GM18502 (cell line): ENCODE results near the gene SECTM1.

Experiments used
- ATAC-seq: cut with Tn5 transposase; IDR thresholded peaks from one replicate; pipeline ENCODE4 v1.9.1; 2021; ENCODE audit warnings: mild to moderate bottlenecking; ENCODE audit not compliant: unreplicated experiment, poor library complexity

SECTM1 gene

DNA sequence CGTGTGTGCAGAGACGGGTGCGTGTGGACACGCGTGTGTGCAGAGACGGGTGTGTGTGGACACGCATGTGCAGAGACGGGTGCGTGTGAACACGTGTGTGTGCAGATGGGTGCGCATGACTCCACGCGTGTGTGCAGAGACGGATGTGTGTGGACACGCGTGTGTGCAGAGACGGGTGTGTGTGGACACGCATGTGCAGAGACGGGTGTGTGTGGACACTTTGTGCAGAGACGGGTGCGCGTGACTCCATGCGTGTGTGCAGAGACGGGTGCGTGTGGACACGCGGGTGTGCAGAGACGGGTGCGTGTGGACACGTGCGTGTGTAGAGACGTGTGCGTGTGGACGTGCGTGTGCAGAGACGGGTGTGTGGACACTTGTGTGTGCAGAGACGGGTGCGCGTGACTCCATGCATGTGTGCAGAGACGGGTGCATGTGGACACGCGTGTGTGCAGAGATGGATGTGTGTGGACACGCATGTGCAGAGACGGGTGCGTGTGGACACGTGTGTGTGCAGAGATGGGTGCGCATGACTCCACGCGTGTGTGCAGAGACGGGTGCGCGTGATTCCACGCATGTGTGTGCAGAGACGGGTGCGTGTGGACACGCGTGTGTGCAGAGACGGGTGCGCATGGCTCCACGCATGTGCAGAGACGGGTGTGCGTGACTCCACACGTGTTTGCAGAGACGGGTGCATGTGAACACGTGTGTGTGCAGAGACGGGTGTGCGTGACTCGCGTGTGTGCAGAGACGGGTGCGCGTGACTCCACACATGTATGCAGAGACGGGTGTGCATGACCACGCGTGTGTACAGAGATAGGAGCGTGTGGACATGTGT is 14.6 kb downstream of the SECTM1 start:
- ATAC-seq: no peak

DNA sequence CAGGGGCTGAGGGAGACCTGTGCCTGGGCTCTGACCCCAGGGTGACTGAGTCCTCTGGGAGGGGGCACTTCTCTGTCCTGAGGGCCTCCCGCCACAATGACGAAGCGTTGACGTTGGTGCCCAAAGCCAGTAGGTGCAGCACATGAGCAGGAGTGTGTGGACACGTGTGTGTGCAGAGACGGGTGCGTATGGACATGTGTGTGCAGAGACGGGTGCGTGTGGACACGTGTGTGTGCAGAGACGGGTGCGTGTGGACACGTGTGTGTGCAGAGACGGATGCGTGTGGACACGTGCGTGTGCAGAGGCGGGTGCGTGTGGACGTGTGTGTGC is 15.4 kb downstream of the SECTM1 start:
- ATAC-seq: no peak

- ATAC-seq: no peak
These were observed 16.0 kb downstream of the SECTM1 start, which contains the start of gene CD7 for GRCh38 chr17:82317394-82318168. CD7 (minus strand) TSS chr17:82317608; CDS start chr17:82317495, 113 bp downstream.

GRCh38 chr17:82316651-82317393 is 16.7 kb downstream of the SECTM1 start:
- ATAC-seq: no peak

- no peak for ATAC-seq
These were observed 17.7 kb downstream of the SECTM1 start for GRCh38 chr17:82315703-82316358.

- no peak for ATAC-seq
These were observed 18.6 kb downstream of the SECTM1 start for GRCh38 chr17:82314727-82315605.

DNA sequence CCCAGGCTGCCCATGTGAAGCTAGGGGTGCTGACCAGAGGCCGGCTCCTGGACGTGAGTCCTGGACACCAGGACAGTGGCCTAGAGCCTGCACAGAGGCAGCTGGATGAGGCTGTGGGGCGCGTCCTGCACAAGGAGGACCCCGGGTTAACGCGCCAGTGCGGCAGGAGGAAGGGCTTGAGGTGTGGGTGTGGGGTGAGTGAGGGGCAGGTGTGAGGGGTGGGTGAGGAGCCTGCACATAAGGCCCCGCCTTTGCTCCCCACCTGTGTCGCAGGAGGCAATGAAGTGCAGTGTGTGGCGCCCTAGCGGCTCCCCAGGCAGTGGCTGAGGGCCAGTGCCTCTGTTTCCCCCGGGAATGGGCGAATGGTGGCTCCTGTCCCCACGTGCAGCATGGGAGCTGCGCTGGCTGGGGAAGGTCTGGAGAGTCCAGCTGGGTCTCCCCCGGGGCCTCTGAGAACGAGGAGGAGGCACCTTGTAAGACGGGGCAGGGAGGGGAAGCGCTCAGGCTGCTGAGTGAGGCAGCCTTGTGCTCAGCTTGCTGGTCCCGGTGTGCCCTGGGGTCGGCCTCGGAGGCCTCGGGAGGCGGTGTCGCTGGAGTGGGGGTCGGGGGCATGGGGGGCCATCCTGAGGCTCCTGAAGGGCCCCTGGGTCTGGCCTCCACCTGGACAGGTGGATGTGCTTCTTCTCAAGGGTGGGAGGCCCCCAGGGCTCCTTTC is 19.4 kb downstream of the SECTM1 start:
- no peak for ATAC-seq

DNA sequence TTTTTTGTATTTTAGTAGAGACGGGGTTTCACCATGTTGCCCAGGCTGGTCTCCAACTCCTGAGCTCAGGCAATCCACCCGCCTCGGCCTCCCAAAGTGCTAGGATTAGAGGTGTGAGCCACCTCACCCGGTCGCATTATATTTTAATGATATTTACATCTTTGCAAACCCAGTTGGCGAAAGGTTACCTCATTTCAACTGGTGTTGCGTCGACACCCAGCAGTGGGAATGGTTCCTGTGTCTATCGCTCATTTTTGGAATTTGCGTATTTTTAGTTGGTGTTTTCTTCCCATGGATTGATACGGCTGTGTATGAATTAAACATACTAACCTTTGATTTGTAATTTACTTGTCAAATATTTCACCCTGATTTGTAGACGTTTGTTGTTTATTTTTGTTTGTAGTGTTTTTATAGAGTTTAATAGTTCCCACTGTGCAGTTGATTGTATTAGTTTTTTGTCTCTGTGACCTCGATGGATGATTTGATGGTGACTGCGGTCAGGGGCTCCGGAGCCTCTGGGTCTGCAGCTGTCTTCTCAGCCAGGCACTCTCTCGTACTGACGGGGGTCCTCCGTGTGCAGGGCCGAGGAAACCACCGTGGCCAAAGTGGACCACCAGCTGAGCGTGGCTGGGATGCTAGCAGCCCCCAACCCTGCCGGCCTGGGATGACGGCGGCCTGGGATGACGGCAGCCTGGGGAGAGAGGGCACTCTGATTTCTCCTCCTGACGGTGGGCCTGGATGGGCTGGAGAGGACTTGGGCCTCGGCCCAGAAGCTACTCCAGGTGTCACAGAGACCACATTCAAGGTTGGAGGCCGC is 20.2 kb downstream of the SECTM1 start:
- no peak for ATAC-seq

DNA sequence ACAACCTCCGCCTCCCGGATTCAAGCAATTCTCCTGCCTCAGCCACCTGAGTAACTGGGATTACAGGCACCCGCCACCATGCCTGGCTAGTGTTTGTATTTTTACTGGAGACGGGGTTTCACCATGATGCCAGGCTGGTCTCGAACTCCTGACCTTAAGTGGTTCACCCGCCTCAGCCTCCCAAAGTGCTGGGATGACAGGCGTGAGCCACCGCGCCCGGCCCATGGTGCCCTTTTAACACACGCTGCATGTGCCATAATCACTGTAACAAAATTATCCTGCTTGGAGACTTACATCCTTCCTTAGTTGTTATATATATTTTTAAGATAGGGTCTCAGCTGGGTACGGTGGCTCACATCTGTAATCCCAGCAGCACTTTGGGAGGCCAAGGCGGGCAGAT is 21.6 kb downstream of the SECTM1 start:
- ATAC-seq: no peak

GRCh38 chr17:82310877-82311276 is 22.7 kb downstream of the SECTM1 start:
- ATAC-seq: no peak

DNA sequence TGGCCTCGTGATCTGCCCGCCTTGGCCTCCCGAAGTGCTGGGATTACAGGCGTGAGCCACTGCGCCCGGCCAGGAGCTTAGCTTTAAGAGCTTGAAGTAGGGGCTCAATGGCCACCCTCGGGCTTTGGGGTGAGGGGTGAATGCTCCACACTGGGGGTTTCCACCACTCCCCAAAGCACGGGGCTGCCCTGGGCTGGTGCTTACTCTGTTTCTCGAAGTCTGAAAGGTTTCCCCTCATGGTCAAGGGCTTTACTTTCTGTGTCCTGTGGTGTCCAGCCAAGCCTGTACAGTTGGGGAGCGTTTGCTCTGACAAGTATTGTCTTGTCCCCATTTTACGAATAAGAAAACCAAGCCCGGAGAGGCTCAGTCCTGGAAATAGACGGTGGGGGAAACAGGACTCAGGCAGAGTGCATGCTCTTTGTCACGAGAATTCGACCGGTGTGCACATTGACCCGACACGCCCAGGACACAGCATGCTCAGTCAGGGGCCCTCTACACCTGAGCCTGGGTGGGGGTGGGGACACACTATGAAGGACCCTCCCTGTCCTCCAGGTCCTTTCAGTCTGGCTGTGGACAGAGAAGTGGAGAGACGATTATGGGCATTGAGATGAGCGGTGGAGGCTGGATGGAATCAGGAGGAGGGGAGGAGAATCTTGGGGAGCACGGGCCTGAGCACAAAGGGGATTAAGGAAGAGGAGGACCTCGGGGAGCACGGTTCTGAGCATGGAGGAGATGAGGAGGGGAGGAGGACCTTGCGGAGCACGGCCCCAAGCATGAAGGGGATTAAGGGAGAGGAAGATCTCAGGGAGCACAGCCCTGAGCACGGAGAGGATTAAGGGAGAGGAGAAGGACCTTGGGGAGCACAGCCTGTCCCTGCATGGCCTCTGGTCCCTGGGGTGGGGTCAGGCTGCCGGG is 23.7 kb downstream of the SECTM1 start:
- no peak for ATAC-seq

DNA sequence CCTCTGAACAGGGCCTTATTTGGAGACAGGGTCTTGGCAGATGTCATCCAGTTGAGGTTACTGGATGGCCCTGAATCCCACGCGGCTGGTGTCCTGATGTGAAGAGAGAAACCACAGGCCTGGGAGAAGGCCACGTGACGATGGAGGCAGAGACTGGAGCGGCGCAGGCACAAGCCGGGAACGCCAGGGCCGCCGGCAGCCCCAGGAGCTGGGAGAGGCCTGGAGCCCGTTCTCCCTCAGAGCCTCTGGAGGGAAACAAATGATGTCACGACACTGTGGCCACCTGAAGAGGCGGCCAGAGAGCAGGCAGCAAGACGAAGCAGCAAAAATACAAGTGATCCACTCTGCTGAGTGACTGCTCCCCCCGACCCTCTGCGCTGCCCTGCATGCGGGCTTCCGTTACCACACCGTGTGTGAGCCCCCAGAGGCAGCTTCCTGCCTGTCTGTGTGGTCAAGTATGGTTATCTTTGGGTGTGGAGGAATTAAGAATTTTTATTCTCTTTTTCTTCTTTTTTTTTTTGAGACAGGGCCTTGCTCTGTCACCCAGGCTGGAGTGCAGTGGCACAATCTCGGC is 27.8 kb downstream of the SECTM1 start:
- no peak for ATAC-seq

GRCh38 chr17:82304826-82305726 is 28.5 kb downstream of the SECTM1 start:
- no peak for ATAC-seq

DNA sequence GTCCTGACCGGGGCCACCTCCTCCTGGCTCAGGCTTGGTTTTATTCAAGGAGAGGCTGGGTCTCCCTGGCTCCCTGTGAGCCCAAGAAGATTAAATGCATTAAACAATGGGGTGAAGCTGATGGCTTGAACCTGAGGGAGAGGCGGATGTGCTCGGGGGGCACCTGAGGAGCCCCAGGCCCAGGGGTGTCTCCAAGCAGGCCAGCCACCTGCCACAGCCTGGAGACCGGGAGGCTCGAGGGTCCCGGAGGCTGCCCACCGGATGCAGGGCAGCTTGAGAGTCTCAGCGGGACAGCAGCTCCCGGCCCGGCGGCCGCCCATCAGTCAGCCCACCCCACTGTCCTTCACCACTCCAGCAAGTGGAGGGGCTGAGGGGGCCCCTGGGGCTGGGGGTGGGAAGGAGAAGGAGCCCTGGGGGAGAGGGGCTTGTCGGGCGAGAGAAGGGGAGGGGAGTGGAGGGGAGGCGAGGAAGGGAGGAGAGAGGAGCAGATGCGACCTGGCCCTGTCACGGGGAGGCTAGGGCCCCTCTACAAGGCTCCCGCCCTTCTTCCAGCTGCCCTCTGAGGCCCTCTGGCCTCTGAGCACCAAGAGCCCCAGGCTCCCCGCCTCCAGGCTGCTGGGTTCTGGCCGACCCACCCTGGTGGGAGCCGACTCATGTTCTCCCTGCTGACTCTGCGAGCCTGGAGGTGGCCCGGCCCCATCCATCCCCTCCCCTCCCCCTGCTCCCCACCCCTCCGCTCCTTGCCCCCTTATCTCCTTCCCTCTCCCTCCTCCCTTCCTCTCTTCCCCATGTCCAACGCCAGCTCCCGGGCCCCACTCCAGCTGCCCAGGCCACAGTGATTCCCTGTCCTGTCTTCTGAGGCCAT is 29.4 kb downstream of the SECTM1 start:
- ATAC-seq: no peak
